C1 segment of cervical spinal cord (tissue), 14 donors: Measurements from ENCODE around the gene FAM47E.

ENCODE experiments used
- DNase-seq, 14 donors: peaks; one replicate each; lab custom pipeline; 2025; lab: John Stamatoyannopoulos, UW

The FAM47E gene

GRCh38 chr4:76301068-76301774 is 49.7 kb downstream of the FAM47E start:
- DNase-seq = no peak

DNA sequence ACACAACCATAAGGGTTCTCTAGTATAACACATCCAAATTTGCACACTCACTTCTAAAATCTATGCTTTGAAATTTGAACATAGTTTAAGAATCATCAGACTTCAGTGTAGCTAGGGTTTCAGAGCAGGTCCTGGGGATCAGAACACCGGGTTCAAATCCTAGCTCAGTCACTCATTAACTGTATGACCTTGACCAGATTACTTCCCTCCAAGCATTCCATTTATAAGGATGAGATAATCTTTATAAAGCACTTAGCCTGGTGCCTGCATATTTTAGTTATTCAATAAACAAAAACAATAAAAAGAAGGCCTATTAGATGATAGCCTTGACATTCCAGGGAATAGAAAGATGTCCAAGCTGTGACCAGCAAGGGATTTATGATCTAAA is 50.2 kb downstream of the FAM47E start:
- no peak for DNase-seq

GRCh38 chr4:76302826-76303438 is 51.4 kb downstream of the FAM47E start:
- no peak for DNase-seq

DNA sequence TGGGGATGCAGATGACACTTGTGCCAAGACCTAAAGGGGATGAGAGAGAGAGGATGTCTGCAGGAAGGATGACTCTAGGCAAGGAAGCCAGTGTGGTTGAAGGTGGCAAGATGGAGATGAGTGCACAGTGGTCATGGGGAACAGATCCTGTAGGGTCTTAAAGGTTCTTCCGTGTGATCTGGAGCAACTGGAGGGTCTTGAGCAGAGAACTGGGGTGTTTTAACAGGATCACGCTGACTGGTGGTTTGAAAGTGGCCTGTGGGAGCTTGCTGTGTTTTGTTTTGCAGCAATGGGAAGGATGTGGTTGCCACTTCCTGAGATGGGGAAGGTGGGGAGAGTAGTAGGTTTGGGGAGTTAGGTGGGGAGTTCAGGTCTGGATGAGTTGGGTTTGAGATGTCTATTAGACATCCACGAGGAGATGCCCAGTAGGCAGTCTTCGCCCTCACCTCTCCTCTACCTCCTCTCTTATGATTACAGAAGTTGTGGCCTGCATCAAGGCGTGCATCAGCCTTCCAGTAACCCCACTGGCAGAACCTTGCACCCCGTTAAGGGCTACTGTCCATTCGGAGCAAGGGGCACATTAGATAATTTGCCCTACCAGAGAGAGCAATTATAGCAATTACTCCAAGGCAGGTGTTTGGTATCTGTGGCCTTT is 53.6 kb downstream of the FAM47E start:
- no peak for DNase-seq

DNA sequence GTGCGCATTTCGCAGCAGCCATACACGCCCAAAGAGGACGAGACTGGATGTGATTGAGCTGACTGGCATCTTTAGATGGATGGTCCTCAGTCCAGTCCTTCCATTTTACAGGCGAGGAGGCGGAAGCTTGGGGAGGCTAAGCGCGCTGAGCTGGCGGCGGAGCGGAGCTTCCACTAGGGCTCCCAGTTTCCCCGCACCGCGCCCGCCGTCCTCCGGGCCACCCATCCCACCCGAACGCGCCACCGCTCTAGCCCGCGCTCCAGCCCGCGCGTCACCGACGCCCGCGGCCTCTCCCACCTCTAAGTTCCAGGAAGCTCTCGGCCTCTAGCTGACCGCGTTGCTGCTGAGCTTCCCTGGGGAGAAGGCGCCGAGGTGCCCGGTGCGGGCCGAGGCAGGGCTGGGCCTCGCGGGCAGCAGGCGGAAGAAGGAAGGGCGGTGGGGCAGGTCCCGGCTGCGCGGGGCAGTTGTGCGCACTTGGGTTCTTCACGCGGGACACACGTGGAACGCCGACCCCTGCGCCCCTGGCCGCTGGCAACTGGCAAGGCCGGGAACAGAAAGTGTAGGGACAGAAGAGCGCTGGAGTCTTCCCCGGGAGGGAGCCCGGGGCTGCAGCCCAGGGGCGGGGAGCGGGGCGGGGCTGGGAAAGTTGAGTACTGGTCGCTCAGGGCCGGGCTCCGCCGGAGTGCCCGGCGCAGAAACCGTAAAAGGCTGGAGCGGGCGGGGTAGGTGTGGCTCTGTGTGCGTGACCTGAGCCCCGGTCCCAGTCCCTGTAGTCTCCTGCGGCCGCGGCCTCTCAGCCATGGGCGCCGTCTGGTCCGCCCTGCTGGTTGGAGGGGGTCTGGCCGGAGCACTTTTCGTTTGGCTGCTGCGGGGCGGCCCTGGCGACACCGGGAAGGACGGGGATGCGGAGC is 54.7 kb downstream of the FAM47E start, which contains the start of gene STBD1:
Gene STBD1 (plus strand): TSS at position 763 of the 911 bp plus-strand sequence. CDS start 37 bp downstream, at position 800.
- DNase-seq = peak in 10 of 14 donors; percentile 15 to 76 (median 38)

DNA sequence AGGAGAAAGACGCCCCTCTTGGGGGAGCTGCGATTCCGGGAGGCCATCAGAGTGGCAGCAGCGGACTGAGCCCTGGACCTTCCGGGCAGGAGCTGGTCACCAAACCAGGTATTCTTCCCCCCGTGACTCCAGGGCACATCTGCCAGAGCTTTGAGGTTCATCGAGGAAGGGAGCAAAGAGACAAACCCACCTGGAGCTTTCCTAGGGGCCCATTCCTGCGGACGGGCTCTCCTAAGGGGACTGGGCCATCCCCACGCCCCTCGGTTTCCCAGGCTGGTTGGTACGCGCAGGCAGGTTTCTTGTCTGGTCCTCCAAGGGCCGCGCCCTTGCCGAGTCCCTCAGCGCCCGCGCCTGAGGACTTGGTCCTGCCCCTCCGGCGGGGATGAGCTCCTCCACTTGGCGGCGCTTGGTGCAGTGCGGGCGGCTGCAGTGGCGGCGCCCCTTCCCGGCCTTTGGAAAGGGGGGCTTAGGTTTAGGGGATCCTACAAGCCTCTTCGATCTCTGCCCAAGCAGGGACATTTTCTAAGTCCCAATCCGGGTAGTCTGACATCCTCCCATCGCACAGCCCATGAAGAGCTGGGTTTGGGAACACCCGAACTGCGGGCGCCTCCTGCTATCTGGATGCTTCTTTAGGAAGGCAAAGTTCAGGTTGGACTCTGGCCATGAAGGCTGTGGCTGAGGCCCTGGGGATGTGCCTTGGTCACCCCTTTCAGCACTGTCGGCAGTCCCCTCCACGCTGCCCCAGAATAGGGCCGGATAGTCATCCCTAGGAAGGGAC is 55.5 kb downstream of the FAM47E start:
- DNase-seq = peak in 7 of 14 donors; percentile 15 to 54 (median 32)

DNA sequence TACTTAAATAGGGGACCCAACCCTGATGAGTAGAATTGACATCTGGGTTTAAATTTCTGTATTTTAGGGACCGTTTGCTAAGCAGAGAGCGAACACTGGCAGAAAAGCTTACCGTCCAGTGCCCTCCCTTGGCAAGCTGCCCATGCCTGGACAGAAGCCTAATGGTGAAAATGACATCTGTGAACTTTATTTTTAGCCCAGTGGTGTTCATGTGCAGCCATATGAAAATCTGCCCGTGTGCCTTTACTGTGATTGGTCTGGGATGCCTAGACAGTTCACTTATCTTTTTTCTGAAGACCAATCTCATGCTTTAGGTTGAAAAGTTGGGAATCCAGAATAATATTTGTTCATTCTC is 56.1 kb downstream of the FAM47E start:
- no peak for DNase-seq

- DNase-seq = no peak
Measured at GRCh38 chr4:76308548-76308947, 57.0 kb downstream of the FAM47E start.

GRCh38 chr4:76309939-76310550 is 58.5 kb downstream of the FAM47E start:
- no peak for DNase-seq

- no peak for DNase-seq
Measured at GRCh38 chr4:76310683-76311082, 59.2 kb downstream of the FAM47E start.

DNA sequence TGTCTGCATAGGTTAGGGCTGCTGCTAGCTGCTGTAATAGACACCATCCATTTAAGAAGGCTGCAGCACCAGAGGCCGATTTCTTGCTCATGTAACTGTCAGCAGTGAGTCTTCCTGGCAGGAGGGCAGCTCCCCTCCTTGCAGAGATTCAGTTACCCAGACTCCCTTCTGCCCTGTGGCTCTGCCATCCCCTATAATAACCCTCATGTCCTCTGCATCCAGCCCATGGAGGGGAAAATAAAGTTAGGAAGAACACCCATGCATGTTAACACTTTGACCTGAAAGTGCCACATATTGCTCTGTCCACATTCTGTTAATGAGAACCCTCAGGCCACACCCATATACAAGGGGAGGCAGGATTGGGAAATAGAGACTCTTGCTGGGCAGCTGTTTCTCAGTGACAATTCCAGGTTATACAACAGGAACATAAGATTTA is 60.4 kb downstream of the FAM47E start:
- no peak for DNase-seq

DNA sequence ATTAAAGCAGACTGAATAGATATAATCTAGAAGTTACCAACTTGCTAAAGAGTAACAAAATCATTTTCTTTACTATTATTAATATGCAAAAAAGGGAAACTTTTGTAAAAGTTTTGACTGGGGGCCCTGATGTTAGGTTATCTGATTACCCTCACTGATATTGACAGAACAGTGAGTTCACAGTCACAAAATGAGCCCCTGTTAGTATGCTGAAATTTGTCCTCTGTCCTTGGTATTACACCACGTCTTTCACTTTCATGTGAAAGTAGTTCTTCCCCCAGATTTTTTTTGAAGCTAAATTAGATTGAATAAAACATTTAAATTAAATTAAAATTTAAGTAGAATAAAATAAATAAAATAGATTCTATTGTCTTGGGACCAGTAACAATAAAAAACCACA is 60.9 kb downstream of the FAM47E start:
- no peak for DNase-seq

DNA sequence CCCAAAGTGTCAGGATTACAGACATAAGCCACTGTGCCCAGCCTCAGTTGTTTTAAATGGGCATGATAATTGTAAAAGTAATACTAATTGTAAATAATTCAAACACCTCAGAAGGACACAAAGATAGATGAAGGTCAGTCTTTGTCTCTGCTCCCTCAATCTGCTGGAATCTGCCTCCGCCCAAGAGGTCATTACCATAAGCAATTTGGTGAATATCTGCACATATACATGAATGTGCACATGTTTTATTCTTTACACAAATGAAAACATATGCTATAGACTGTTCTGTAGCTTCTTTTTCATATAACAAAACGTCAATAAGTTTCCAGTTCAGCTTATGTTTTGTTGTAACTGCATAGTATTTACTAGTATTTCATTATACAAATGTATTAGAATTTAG is 62.0 kb downstream of the FAM47E start:
- DNase-seq = no peak

- DNase-seq = no peak
Measured at GRCh38 chr4:76315267-76315918, 63.9 kb downstream of the FAM47E start.

DNA sequence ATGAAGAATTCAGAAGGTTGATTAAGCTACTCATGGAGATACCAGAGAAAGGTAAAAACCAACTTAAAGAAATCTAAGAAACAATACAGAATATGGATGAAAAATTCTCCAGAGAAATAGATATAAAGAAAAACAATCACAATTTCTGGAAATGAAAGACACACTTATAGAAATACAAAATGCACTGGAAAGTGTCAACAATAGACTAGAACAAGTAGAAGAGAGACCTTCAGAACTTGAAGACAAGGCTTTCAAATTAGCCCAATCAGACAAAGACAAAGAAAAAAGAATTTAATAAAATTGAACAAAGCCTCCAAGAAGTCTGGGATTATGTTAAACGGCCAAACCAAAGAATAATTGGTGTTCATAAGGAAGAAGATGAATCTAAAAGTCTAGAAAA is 64.6 kb downstream of the FAM47E start:
- DNase-seq = no peak

- no peak for DNase-seq
Measured at GRCh38 chr4:76322236-76322635, 70.7 kb downstream of the FAM47E start.

GRCh38 chr4:76325072-76325471 is 73.6 kb downstream of the FAM47E start:
- no peak for DNase-seq

- no peak for DNase-seq
Measured at GRCh38 chr4:76326515-76326914, 75.0 kb downstream of the FAM47E start.
